AG04449 (cell line): ENCODE results near the gene NPAS3.

Experiments
- CTCF ChIA-PET: fragments of 350-600 bp; formaldehyde crosslinking; extraction: SDS; loops from one replicate; lab custom pipeline; 2021; ENCODE audit warnings: antibody characterized with exemption; lab: Yijun Ruan, JAX
- POLR2A ChIA-PET: fragments of 400-600, 350-600 bp; formaldehyde crosslinking; extraction: SDS; loops from one replicate; lab custom pipeline; 2020; ENCODE audit warnings: antibody characterized with exemption, inconsistent platforms; lab: Yijun Ruan, JAX
- DNase-seq: peaks from one replicate; pipeline ENCODE4 v3.0.0-alpha.2; 2010; ENCODE audit warnings: low read depth, low spot score
- H3K4me3 ChIP-seq: 2 replicates; pipeline ENCODE4 v1.5.1; 2011; ENCODE audit warnings: low read depth, mild to moderate bottlenecking, control low read depth, low read length
- TF ChIP-seq, protein P1 (sequence below): IDR thresholded peaks from one replicate; pipeline ENCODE4 v1.5.1; 2011; ENCODE audit warnings: mild to moderate bottlenecking, moderate library complexity, low read length, control low read depth, inconsistent platforms; ENCODE audit not compliant: insufficient read depth; ENCODE audit errors: missing control alignments

The NPAS3 gene

DNA sequence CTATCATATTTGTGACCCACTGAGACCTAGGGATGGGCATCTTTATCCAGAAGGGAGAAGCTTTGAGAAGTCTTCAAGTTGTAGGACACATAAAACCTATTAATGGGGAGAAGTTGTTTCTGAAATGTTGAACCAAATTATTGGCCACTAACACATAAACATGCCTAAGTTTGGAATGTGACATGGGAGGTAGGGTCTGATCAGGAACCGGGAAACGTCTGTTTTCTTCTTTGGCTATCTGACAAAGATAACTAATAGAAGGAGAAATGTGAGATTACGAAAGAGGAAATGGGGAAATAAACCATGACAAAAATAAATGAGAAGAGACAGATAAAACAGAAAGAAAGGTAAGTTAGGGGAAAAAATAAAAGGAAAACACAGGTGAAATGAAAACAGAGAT, 586.9 kb downstream of the NPAS3 start:
- no peak for DNase-seq

DNA sequence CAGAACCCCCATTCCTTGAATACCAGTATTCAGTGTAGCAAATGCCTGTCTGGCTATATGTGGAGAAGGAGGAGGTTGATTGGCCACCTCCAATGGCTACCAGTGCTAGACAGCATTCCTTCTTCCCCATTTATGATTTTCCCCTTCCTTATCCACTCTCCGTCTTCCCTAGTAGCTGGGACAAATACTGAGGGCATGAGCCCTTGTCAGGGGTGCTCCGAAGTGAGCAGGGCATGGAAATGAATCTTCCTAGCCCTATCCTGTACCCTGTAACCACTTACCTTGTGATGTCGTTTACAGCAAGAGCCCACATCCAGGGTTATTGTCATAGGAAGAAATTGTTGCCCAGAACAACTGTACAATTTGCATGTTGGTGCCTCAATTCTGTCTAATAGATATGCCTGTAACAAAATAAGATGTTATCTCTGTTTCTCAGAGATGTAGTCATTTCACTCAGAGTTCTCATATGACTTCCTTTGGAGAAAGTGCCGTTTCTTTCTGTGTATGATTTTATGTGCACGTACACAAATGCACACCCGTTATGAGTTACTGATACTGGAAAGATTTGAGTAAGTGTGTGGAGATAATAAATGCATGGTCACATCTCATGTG, 588.5 kb downstream of the NPAS3 start:
- TF ChIP-seq, protein P1, sequence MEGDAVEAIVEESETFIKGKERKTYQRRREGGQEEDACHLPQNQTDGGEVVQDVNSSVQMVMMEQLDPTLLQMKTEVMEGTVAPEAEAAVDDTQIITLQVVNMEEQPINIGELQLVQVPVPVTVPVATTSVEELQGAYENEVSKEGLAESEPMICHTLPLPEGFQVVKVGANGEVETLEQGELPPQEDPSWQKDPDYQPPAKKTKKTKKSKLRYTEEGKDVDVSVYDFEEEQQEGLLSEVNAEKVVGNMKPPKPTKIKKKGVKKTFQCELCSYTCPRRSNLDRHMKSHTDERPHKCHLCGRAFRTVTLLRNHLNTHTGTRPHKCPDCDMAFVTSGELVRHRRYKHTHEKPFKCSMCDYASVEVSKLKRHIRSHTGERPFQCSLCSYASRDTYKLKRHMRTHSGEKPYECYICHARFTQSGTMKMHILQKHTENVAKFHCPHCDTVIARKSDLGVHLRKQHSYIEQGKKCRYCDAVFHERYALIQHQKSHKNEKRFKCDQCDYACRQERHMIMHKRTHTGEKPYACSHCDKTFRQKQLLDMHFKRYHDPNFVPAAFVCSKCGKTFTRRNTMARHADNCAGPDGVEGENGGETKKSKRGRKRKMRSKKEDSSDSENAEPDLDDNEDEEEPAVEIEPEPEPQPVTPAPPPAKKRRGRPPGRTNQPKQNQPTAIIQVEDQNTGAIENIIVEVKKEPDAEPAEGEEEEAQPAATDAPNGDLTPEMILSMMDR = no peak
- H3K4me3 ChIP-seq = no peak overlapping the region
- ChIA-PET POLR2A (no interaction called here), CTCF (no interaction called here)
- no peak for DNase-seq

More for the DNA sequence above, 586.9 kb downstream of the NPAS3 start:
- TF ChIP-seq, protein P1 = no peak
- H3K4me3 ChIP-seq = no peak overlapping the region
- CTCF ChIA-PET = no interaction called here
- POLR2A ChIA-PET = no interaction called here

DNA sequence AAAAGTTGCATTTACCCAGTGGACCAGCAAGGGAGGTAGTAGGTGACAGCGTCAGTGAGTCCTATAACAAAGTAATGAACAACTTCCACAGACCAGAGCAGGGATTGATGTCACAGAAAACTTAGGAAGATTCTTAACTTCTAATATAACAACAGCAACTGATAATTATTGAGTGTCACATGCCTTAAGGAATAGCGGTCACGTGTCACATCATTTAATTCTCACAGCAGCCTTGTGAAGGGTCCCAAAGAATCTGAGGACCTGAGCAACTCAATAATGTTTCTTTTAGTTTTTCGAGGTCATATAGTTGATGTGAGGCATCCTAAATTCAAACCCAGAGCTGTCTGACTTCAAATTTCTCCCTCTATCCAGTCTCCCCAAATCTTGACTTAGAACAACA, 590.0 kb downstream of the NPAS3 start:
- ChIA-PET CTCF (no interaction called here), POLR2A (no interaction called here)
- no peak for DNase-seq
- TF ChIP-seq, protein P1 = no peak
- H3K4me3 ChIP-seq = no peak overlapping the region

DNA sequence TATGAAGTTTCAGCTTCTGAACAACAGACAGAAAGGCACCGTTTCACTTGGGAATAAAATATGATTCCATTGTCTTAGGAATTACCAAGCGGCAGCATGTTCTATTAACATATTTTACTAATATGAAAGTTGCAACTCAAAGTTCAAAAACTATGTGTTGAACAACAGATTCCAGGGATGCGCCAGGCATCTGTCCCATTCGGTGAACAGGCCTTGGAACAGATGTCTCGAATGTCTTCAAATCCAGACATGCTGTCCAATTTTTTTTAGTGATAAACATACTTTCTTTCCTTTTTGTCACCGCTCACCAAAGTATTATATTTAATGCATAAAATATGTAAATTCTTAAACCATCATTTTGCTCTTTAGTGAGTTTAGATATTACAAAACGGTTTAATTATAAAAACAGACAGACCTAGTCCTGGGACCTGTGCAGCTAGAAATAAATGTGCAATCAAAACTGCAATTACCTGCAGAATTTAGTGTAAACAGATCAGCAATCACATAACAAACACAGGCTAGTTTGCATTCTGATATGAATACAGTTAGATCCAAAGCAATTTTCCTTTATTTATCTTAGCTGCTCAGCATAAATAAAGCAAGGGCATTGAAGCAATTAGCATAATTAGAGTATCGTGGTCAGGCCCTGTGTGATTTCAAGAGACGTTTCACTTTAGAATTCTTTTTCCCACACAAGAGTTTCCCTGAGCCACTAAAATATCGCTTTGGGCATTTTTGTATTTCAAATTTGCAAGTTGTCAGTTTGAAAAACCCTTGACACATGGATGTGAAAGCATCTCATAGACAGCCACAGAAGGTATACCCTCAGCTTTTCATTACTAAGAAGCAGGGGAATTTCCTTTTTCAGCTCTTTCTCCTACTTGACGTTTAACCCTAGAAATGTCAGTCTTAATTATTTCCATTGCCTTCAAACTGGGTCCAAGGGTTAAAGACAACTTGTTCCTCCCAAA, 591.4 kb downstream of the NPAS3 start:
- DNase-seq = no peak
- POLR2A ChIA-PET = no interaction called here
- no peak overlapping the region for H3K4me3 ChIP-seq
- CTCF ChIA-PET = no interaction called here
- TF ChIP-seq, protein P1 = no peak

DNA sequence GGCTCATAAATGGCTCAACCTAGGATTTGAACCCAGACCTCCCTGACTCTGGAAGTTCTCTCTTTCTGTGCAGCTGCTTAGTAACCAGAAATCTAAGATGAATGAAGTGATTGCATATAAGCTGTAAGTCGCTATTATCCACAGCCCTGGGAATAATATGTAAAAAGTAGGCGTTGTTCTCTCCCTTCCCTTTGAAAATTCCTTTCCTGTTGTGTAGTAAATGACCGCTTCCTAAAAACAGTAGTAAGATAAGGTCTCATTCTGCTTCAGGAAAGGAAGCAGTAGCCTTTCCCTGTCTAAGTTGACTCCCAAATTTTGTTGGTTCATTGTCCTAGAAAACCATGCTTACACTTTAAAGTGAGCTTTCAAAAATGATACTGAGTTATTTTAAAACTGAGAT, 593.9 kb downstream of the NPAS3 start:
- DNase-seq = no peak
- no peak overlapping the region for H3K4me3 ChIP-seq
- ChIA-PET POLR2A (no interaction called here), CTCF (no interaction called here)
- TF ChIP-seq, protein P1 = no peak

DNA sequence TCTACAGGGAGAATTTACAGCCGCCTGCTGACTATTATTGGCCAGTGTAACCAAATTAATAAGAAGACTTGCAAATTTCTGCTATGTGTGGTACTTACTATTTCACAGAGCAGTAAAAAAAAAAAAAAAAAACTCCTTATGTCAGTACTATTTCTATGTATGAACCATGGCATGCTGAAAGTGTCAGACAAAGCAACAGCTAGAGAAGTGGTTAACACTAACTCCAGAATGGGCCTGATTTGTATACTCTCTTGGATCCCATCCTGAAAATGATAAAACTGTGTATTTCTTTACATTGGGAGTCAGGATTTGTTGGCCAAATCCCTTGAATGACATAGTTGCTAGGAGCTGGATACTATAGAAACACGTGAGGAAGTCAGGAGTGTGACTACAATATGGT, 595.4 kb downstream of the NPAS3 start:
- TF ChIP-seq, protein P1 = no peak
- no peak overlapping the region for H3K4me3 ChIP-seq
- DNase-seq = no peak
- CTCF ChIA-PET = no interaction called here
- POLR2A ChIA-PET = no interaction called here
